Measurements from ENCODE around the gene CACNA1B.

- no peak for TF ChIP-seq CTCF (IDR thresholded peaks at IDR 0.05)
- TF ChIP-seq EP300 (IDR thresholded peaks at IDR 0.05): no peak
These were observed 160.7 kb downstream of the CACNA1B start for GRCh38 chr9:138038244-138038671.

All from esophagus muscularis mucosa (tissue), 3 donors.